HG03196 (cell line): Measurements from ENCODE around the gene ALCAM.

Source experiments
- ATAC-seq: cut with Tn5 transposase; IDR thresholded peaks from one replicate; pipeline ENCODE4 v1.9.1; 2021; ENCODE audit not compliant: unreplicated experiment

ALCAM gene

GRCh38 chr3:105355408-105356061 is 11.2 kb upstream of the ALCAM start:
- no peak for ATAC-seq

GRCh38 chr3:105356396-105356795 is 10.3 kb upstream of the ALCAM start:
- ATAC-seq, result no peak

- ATAC-seq, result no peak
These were observed 9.7 kb upstream of the ALCAM start for GRCh38 chr3:105356988-105357387.

GRCh38 chr3:105359098-105359762 is 7.5 kb upstream of the ALCAM start:
- ATAC-seq, result no peak

- no peak for ATAC-seq
These were observed 6.7 kb upstream of the ALCAM start for GRCh38 chr3:105360003-105360402.

- no peak for ATAC-seq
These were observed 4.6 kb upstream of the ALCAM start for GRCh38 chr3:105362021-105362665.

GRCh38 chr3:105364128-105364527 is 2.6 kb upstream of the ALCAM start:
- ATAC-seq, result no peak

GRCh38 chr3:105365081-105365390 is 1.7 kb upstream of the ALCAM start:
- no peak for ATAC-seq

GRCh38 chr3:105365391-105366325 is 1.1 kb upstream of the ALCAM start:
- ATAC-seq, result no peak

GRCh38 chr3:105367063-105367405 is 325 bp downstream of the ALCAM start:
- no peak for ATAC-seq

- peak; percentile 26 for ATAC-seq
These were observed 901 bp downstream of the ALCAM start for GRCh38 chr3:105367406-105368213.

- ATAC-seq, result peak; percentile 27
These were observed 2.1 kb downstream of the ALCAM start for GRCh38 chr3:105368566-105369499.

GRCh38 chr3:105369500-105370371 is 3.0 kb downstream of the ALCAM start:
- ATAC-seq, result peak; percentile 18

GRCh38 chr3:105373383-105373782 is 6.7 kb downstream of the ALCAM start:
- no peak for ATAC-seq

GRCh38 chr3:105375750-105376511 is 9.2 kb downstream of the ALCAM start:
- ATAC-seq, result no peak

- ATAC-seq, result no peak
These were observed 11.0 kb downstream of the ALCAM start for GRCh38 chr3:105377716-105378115.

GRCh38 chr3:105385179-105385578 is 18.5 kb downstream of the ALCAM start:
- no peak for ATAC-seq
